ENCODE data around the gene SMARCC1.
A peak's percentile ranks its signal among the peaks of the same experiment; 100 is the strongest.

SMARCC1 gene

DNA sequence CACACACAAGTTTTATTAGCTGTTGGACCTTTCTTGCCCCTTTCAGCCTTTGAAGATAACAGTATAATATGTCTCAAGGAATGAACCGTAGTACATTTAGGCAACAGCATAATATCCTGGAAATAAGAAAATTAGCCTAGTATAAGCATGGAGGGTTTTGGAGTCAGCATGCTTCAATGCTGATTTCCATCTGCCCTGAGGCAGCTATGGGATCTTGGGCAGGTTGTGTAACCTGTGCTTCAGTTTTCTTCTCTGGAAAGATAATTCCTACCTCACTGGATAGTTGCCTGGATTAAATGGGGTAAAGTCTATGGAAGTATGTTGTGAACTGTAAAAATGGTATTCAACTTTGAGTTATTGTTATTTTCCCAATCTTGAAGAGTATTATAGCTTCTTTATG is 22.9 kb upstream of the SMARCC1 start:
- TF ChIP-seq, protein P1, sequence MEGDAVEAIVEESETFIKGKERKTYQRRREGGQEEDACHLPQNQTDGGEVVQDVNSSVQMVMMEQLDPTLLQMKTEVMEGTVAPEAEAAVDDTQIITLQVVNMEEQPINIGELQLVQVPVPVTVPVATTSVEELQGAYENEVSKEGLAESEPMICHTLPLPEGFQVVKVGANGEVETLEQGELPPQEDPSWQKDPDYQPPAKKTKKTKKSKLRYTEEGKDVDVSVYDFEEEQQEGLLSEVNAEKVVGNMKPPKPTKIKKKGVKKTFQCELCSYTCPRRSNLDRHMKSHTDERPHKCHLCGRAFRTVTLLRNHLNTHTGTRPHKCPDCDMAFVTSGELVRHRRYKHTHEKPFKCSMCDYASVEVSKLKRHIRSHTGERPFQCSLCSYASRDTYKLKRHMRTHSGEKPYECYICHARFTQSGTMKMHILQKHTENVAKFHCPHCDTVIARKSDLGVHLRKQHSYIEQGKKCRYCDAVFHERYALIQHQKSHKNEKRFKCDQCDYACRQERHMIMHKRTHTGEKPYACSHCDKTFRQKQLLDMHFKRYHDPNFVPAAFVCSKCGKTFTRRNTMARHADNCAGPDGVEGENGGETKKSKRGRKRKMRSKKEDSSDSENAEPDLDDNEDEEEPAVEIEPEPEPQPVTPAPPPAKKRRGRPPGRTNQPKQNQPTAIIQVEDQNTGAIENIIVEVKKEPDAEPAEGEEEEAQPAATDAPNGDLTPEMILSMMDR (IDR thresholded peaks at IDR 0.05; ENCODE audit: borderline replicate concordance, control extremely low read depth, extremely low read depth, insufficient read depth, missing control alignments), result no peak
- in situ Hi-C loops (cut with MboI; ENCODE audit: low sequenced_read_pairs, unreplicated experiment), result no loop called here
- no peak for DNase-seq (ENCODE audit: low spot score)

DNA sequence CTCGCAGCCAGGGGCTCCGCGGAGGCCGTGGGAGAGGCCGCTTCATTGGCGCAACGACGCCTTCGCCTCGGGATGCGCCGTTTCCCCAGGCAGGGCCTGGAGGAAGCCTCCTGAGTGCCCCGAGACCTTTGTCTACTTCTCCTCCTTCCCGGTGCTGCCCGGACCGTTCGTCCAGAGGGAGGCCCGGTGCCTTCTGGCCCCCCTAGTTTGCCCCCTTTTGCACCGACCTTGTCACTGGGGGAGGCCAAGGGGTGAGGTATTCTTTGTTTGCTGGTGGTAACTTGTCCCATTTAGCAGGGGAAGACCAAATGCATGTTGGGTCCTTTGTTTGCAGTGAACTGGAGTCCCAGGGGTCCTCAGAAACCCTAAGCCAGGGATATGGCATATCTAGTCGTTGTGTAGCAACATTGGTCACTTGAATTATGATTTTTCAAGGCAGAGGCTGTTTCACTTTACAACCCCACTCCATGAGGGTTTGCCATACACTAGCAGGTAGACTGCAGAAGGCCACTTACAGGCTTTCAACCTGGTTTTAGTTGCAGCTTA is 21.9 kb upstream of the SMARCC1 start:
- DNase-seq (ENCODE audit: low spot score), result no peak
- in situ Hi-C loops (cut with MboI; ENCODE audit: low sequenced_read_pairs, unreplicated experiment), result no loop called here
- TF ChIP-seq, protein P1 (IDR thresholded peaks at IDR 0.05; ENCODE audit: borderline replicate concordance, control extremely low read depth, extremely low read depth, insufficient read depth, missing control alignments), result no peak

DNA sequence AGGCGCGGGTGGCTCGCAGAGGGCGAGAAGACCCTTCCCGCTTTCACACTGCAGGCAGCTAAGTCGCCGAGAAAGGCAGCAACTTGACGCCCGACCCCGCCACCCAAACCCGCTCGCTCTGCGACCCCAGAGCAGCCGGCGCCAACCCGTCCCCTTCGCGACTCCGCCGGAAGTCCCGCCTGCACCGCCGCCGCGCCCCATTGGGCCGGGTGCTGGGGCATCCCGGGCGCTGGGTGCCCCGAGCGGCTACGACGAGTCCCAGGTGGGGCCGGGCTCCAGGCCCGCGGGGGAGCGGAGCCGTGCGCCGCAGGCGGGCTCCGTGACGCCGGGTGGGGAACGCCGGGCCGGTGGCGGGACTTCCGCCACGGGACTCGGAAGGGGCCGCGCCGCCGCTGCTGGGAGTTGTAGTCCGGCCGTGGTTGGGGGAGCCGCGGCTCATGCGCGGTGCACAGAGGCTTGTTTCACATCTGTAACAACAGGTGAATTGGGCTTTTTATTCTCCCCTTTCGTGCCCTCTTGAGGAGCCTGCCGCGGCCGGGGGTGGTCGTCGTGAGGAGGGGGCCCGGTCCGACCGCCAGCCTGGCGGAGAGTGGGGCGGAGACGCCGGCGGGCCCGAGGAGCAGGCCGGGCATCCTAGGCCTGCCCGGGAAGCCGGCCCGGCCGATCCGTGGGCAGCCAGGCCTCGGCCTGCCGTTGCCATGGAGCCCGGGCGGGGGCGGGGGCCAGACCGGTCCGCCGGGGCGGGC is 21.2 kb upstream of the SMARCC1 start, which contains the start of gene DHX30:
Gene DHX30 (plus strand): TSS at position 405 of the 746 bp plus-strand sequence. CDS start 7,546 bp downstream, outside the sequence.
- DNase-seq (ENCODE audit: low spot score), result peak; percentile 95
- TF ChIP-seq, protein P1 (IDR thresholded peaks at IDR 0.05; ENCODE audit: borderline replicate concordance, control extremely low read depth, extremely low read depth, insufficient read depth, missing control alignments), result no peak
- in situ Hi-C loops (cut with MboI; ENCODE audit: low sequenced_read_pairs, unreplicated experiment), result no loop called here

DNA sequence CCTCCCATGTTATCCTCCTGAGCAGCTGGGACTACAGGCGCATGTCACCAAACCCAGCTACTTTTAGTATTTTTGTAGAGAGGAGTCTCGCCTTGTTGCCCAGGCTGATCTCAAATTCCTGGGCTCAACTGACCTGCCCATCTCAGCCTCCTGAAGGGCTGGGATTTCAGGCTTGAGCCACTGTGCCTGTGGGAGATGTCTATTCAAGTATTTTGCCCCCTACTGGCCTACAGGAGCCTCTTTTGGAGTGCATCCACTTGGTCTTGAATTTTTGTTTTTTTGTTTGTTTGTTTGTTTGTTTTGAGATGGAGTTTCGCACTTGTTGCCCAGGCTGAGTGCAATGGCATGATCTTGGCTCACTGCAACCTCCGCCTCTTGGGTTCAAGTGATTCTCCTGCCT is 18.0 kb upstream of the SMARCC1 start:
- DNase-seq (ENCODE audit: low spot score), result no peak
- TF ChIP-seq, protein P1 (IDR thresholded peaks at IDR 0.05; ENCODE audit: borderline replicate concordance, control extremely low read depth, extremely low read depth, insufficient read depth, missing control alignments), result no peak
- in situ Hi-C loops (cut with MboI; ENCODE audit: low sequenced_read_pairs, unreplicated experiment), result loop anchor here (5.0 kb wide), 1 partner anchor 277 kb away; no protein-coding TSS in a partner anchor

DNA sequence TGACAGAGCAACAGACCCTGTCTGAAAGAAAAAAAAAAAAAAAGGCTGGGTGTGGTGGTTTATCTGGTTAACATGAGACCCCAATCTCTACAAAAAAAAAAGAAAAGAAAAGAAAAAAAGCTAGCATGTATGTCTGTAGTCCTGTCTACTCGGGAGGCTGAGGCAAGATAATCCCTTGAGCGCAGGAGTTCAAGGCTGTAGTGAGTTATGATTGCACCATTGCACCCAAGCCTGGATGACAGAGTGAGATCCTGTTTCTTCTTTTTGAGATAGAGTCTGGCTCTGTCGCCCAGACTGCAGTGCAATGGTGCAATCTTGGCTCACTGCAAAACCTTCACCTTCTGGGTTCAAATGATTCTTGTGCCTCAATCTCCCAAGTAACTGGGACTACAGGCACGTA is 12.9 kb upstream of the SMARCC1 start:
- TF ChIP-seq, protein P1 (IDR thresholded peaks at IDR 0.05; ENCODE audit: borderline replicate concordance, control extremely low read depth, extremely low read depth, insufficient read depth, missing control alignments), result no peak
- in situ Hi-C loops (cut with MboI; ENCODE audit: low sequenced_read_pairs, unreplicated experiment), result no loop called here

DNA sequence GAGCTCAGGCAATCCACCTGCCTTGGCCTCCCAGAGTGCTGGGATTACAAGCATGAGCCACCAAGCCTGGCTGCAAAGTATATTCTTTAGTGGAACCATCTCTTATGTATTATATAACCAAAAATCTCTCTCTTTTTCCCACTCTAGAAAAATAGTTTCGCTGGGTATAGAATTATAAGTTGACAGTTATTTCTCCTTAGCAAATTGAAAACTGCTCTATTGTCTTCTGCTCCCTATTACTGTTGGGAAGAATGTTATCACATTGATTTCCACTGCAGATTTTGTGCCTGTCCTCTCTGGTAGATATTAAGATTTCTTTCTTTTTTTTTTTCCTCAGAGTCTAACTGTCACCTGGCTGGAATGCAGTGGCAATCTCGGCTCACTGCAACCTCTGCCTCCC is 11.0 kb upstream of the SMARCC1 start:
- no peak for DNase-seq (ENCODE audit: low spot score)
- TF ChIP-seq, protein P1 (IDR thresholded peaks at IDR 0.05; ENCODE audit: borderline replicate concordance, control extremely low read depth, extremely low read depth, insufficient read depth, missing control alignments), result no peak
- in situ Hi-C loops (cut with MboI; ENCODE audit: low sequenced_read_pairs, unreplicated experiment), result no loop called here

More for the DNA sequence above, 12.9 kb upstream of the SMARCC1 start:
- no peak for DNase-seq (ENCODE audit: low spot score)

Measured in GM13976 (cell line).